Activated CD4-positive, alpha-beta T cell treated with anti-CD3 and anti-CD28 coated beads, Interleukin-2, amount 50 U/mL, for 1 hour (primary cell): ENCODE measurements around the gene SLC22A2.
"Not testable (repeated sequence)": the region's sequence is repeated elsewhere in the genome, so short reads cannot be mapped to it uniquely, and the experiment has no call there.

Experiments used
- DNase-seq: peaks from one replicate; pipeline ENCODE4 v3.0.0-alpha.2; 2020

The SLC22A2 gene

GRCh38 chr6:160240691-160241084 is 17.9 kb downstream of the SLC22A2 start:
- no peak for DNase-seq

DNA sequence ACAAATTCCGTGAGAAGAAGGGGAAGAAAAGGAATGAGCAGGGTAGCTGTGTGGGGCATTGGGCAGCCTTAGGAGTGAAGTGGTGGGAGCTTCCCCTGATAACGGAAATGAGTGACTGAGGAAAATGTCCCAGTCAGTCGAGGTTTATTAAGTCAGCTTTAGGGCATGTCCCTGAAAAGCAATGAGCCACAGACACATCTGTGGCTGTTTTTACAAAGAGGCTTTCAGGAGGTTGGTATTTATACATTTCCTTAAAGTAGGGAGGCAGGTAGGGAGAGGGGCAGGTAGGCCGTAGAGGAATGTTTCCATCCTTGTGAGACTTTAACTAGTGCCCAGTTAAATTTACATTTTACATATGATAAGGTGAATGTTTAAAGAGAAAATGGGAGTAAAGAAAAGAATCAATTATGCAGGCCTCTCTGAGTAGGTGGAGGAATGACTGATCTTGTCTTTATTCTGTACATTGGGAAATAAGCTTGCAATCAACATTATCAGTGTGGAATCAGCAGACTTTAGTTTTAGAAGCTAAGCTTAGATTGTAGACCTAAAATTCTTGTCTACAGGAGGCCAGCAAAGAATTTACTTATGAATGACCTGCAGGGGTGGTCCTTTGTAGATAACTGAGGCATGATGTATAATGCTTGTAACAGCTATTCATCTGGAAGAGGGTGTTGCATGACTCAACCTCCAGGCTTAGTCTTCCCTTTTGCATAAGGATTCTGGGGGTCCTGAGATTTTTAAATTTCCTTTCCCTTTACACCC is 18.5 kb downstream of the SLC22A2 start:
- no peak for DNase-seq

DNA sequence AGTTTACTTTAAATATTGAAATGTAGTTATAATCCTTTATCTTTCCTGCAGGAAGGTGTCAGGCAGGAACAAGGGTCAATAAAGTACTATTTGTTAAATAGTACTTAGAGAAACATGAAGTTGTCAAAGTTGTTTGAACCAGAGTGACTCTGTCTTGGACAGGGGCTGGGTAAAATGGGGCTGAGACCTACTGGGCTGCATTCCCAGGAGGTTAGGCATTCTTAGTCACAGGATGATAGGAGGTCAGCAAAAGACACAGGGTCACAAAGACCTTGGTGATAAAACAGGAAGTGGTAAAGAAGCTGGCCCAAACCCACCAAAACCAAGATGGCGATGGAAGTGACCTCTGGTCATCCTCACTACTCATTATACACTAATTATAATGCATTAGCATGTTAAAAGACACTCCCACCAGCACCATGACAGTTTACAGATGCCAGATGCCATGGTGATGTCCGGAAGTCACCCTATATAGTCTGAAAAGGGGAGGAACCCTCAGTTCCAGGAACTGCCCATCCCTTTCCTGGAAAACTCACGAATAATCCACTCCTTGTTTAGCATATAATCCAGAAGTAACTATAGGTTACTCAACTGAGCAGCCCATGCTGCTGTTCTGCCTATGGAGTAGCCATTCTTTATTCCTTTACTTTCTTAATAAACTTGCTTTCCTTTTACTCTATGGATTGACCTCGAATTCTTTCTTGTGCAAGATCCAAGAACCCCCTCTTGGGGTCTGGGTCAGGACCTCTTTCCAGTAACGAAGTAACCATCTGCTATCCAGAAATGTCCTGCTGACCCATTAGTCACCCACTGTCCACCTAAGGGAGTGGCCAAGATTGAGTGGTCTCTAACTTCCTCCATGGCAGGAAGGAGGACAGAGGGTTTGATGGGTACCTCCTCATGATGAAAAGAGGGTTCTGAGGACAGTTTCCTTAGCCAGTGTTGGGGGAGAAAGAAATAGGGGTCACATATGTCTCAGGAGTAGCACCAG is 19.6 kb downstream of the SLC22A2 start:
- no peak for DNase-seq

DNA sequence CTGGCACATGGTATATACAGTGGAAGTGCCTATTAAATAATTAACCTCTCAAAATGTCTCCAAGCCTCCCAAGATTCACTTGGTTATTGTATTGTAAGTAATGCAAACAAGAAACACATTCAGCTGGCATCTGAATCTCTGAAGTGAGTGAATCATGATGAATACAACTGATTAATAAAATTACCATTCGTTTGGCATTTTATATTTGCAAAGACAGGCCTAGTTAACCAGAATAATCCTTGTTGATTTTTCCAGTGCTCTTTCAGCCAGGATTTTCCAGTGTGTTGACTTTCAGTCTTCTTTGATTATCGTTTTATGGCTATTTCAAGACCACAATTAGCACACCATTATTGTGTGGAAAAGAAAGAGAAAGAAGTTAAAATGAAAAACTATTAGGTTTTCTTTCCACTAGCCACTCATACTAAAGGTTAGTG is 20.3 kb downstream of the SLC22A2 start:
- no peak for DNase-seq

DNA sequence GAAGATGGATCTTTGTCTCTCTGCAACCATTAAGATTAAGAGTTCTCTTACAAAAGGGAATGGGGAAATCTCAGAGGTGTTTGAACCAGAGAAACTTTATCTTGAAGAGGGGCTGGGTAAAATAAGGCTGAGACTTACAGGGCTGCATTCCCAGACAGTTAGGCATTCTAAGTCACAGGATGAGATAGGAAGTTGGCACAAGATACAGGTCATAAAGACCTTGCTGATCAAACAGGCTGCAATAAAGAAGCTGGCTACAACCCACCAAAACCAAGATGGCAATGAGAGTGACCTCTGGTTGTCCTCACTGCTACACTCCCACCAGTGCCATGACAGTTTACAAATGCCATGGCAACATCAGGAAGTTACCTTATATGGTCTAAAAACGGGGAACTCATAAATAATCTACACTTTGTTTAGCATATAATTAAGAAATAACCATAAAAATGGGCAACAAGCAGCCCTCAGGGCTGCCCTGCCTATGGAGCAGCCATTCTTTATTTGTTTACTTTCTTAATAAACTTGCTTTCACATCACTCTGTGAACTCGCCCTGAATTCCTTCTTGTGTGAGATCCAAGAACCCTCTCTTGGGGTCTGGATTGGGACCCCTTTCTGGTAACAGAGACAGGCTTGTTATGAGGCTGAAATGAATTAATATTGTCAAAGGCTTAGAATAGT is 20.9 kb downstream of the SLC22A2 start:
- DNase-seq: not testable (repeated sequence)

GRCh38 chr6:160236235-160236872 is 22.3 kb downstream of the SLC22A2 start:
- not testable (repeated sequence) for DNase-seq

DNA sequence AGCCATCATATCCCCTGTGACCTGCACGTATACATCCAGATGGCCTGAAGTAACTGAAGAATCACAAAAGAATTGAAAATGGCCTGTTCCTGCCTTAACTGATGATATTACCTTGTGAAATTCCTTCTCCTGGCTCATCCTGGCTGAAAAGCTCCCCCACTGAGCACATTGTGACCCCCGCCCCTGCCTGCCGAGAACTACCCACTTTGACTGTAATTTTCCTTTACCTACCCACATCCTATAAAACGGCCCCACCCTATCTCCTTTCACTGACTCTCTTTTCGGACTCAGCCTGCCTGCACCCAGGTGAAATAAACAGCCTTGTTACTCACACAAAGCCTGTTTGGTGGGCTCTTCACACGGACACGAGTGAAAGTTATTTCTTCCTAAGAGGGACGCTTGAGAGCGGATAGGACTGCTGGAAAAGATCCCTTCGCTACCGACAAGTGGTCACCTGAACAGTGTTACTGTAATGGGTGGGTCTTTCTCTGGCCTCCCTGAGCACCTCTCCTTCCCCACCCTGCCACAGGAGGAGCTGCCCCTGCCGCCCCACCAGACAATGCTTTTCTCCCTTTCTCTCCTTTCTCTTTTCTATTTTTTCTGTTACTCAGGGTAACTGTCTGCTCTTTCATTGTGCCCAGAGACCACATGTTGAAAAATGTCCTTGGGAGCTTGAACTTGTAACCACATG is 24.5 kb downstream of the SLC22A2 start:
- not testable (repeated sequence) for DNase-seq

- DNase-seq: no peak
Observed at GRCh38 chr6:160227769-160228161, 30.9 kb downstream of the SLC22A2 start.

DNA sequence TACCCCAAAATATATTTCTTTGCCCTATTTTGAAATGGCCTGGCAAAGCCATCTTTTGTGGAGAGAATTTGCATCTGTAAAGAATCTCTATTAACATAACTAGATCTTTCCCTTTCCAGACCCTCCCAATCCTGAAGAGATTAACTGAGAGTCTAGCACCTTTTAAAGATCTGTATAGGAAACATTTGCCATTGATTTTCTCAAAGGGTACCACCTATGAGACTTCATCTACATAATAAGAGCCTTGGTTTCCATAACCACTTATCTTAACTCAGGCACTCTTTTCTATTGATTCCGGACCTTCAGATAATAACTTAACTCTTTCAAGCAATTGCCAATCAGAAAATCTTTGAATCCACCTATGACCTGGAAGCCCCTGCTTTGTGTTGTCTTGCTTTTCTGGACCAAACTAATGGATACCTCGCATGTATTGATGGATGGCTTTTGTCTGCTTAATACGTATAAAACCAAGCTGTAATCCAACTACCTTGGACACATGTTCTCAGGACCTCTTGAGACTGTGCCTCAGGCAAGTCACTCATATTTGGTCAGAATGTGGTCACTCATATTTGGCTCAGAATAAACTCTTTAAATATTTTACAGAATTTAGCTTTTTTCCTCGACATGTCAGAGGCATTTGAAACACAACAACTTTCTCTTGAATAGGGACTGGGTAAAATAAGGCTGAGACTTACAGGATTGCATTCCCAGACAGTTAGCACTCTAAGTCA is 31.4 kb downstream of the SLC22A2 start:
- DNase-seq: no peak

DNA sequence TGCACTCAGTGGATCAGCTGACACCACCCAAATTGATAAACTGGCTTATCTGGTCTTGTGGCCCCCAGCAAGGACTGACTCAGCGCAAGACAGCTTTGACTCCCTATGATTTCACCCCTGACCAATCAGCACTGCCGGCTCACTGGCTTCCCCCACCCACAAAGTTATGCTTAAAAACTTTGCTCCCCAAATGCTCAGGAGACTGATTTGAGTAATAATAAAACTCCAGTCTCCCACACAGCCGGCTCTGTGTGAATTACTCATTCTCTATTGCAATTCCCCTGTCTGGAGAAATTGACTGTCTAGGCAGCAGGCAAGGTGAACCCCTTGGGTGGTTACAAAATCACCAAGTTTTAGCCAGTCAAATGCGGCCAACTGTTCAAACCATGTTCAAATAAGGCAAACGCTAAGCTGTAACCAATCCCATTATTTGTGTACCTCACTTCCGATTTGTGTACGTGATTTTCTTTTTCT is 32.5 kb downstream of the SLC22A2 start:
- DNase-seq: no peak

- DNase-seq: no peak
Observed at GRCh38 chr6:160224639-160225237, 33.9 kb downstream of the SLC22A2 start.

GRCh38 chr6:160222491-160222890 is 36.1 kb downstream of the SLC22A2 start:
- no peak for DNase-seq

DNA sequence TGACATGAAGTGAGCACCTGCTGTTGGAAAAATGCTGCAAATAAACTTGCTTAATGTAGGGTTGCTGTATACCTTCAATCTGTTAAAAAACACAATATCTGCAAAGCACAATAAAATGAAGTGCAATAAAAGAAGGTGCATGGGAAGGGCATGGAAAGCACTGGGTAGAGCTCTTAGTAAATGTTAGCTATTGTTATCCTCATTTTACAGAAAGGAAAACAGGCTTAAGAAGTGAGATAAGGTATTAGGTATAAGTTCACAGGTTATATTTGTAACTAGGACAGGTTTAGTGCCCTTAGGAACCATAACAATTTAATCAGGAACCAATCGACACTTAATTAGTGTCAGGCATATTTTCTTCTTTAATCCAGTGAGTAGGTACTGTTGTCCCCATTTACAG is 36.7 kb downstream of the SLC22A2 start:
- DNase-seq: no peak

- DNase-seq: no peak
Observed at GRCh38 chr6:160221423-160221822, 37.2 kb downstream of the SLC22A2 start.

- DNase-seq: no peak
Observed at GRCh38 chr6:160218810-160219209, 39.8 kb downstream of the SLC22A2 start.

DNA sequence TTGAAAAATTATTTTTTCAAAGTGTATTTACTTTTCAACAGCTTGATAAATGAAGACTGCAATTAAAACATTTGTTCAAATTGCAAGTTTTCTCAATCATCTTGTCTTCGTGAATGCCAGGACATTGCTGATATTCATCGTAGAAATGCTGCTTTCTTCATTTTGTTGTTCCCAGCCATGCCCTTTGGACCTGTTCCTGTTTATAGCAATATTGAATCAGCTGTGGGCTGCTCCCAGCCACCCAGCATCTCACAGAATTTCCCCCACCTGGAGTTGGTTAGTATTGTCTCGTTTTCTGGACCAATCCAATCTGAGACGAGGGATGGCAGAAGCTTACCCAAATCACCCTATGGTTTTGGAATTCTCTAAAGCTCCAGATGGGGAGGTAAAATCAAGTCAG is 40.8 kb downstream of the SLC22A2 start:
- DNase-seq: no peak

GRCh38 chr6:160217073-160217472 is 41.5 kb downstream of the SLC22A2 start:
- DNase-seq: no peak

DNA sequence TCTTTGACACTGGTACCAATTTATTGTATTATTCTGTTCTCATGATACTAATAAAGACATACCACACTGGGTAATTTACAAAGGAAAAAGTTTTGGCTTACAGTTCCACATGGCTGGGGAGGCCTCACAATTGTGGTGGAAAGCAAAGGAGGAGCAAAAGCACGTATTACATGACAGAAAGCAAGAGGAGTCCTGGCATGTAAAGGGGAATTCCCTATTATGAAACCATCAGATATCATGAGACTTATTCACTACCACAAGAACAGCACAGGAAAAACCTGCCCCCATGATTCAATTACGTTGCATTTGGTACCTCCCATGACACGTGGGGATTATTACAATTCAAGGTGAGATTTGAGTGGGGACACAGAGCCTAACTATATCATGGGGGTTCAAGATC is 43.4 kb downstream of the SLC22A2 start:
- no peak for DNase-seq

- no peak for DNase-seq
Observed at GRCh38 chr6:160207618-160208017, 51.0 kb downstream of the SLC22A2 start.

DNA sequence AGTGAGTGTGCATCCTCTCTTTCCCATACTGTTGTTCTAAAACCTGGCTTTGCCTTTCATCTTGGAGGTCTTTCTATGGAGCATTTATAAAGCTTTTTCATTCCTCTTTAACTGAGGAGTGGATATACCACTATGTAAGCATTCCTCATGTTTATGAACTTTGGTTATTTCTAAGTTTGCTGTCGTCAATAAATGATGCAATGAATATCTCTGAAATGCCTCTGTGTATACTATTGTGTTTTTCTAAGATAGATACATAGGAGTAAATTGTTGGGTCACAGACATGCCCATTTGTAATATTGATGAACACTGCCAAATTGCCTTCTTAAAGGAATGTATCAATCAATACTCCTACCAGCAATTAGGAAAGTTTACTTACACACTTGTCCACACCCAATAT is 53.9 kb downstream of the SLC22A2 start:
- no peak for DNase-seq

- DNase-seq: no peak
Observed at GRCh38 chr6:160203953-160204352, 54.7 kb downstream of the SLC22A2 start.
